ENCODE results near the gene RABEPK.
"Not testable (repeated sequence)": the region's sequence is repeated elsewhere in the genome, so short reads cannot be mapped to it uniquely, and the experiment has no call there.

Gene RABEPK

GRCh38 chr9:125200216-125201047 lies at the start of gene RABEPK:
TSS of gene RABEPK (plus strand) at chr9:125200542. CDS start at chr9:125203014, 2,472 bp downstream.
- peak; percentile 82 for DNase-seq

- no peak for DNase-seq
Observed at GRCh38 chr9:125151730-125152129, 48.6 kb upstream of the RABEPK start.

- no peak for DNase-seq
Observed at GRCh38 chr9:125153712-125154367, 46.5 kb upstream of the RABEPK start.

GRCh38 chr9:125156551-125156950 lies 43.8 kb upstream of the RABEPK start:
- no peak for DNase-seq

GRCh38 chr9:125160750-125161149 lies 39.6 kb upstream of the RABEPK start:
- no peak for DNase-seq

- DNase-seq: no peak
Observed at GRCh38 chr9:125161284-125161918, 38.9 kb upstream of the RABEPK start.

GRCh38 chr9:125162891-125163290 lies 37.5 kb upstream of the RABEPK start:
- not testable (repeated sequence) for DNase-seq

- DNase-seq: no peak
Observed at GRCh38 chr9:125166762-125167161, 33.6 kb upstream of the RABEPK start.

- no peak for DNase-seq
Observed at GRCh38 chr9:125169895-125170294, 30.4 kb upstream of the RABEPK start.

GRCh38 chr9:125172031-125172755 lies 28.1 kb upstream of the RABEPK start:
- DNase-seq: no peak

GRCh38 chr9:125176636-125177035 lies 23.7 kb upstream of the RABEPK start:
- no peak for DNase-seq

- DNase-seq: no peak
Observed at GRCh38 chr9:125177888-125178287, 22.5 kb upstream of the RABEPK start.

GRCh38 chr9:125179776-125180175 lies 20.6 kb upstream of the RABEPK start:
- DNase-seq: not testable (repeated sequence)

GRCh38 chr9:125180876-125181275 lies 19.5 kb upstream of the RABEPK start:
- no peak for DNase-seq

GRCh38 chr9:125181756-125182155 lies 18.6 kb upstream of the RABEPK start:
- not testable (repeated sequence) for DNase-seq

- peak; percentile 80 for DNase-seq
Observed at GRCh38 chr9:125183054-125183453, 17.3 kb upstream of the RABEPK start.

GRCh38 chr9:125183561-125183960 lies 16.8 kb upstream of the RABEPK start:
- no peak for DNase-seq

- DNase-seq: no peak
Observed at GRCh38 chr9:125189011-125189360, 11.4 kb upstream of the RABEPK start.

GRCh38 chr9:125189361-125190289 lies 10.7 kb upstream of the RABEPK start, which contains the start of gene PPP6C:
TSS of gene PPP6C (minus strand) at chr9:125189803. CDS start at chr9:125189718, 85 bp downstream.
- DNase-seq: peak; percentile 92

GRCh38 chr9:125190361-125190801 lies 10.0 kb upstream of the RABEPK start:
- no peak for DNase-seq

- DNase-seq: not testable (repeated sequence)
Observed at GRCh38 chr9:125194466-125194865, 5.9 kb upstream of the RABEPK start.

- DNase-seq: not testable (repeated sequence)
Observed at GRCh38 chr9:125195591-125195990, 4.8 kb upstream of the RABEPK start.

Data from kidney glomerular epithelial cell (primary cell).